Kidney (tissue), 14 donors: ENCODE measurements around the gene BTG1. TPM values are rescaled to one million over a fixed set of nuclear protein-coding genes. Genes with fewer than 3 reads are reported as not detected.

Source experiments
- DNase-seq, 5 donors: peaks; one replicate each; pipeline ENCODE4 v3.0.0-alpha.2; 2013 to 2020
- FAIRE-seq: peaks from 2 replicates; lab custom pipeline; 2012; peaks lifted over from hg19 to GRCh38; lab: Jason Lieb, UNC
- H3K27ac ChIP-seq, 2 donors: one replicate each; pipeline ENCODE4 v1.7.0; 2013; ENCODE audit warnings: low read depth in 2 of 2, low read length in 2 of 2, inconsistent platforms in 1 of 2
- H3K27me3 ChIP-seq: one replicate; pipeline ENCODE4 v1.7.1; 2013; ENCODE audit warnings: low read length, inconsistent platforms; ENCODE audit not compliant: control insufficient read depth, insufficient read depth
- H3K36me3 ChIP-seq, 3 donors: one replicate each; pipeline versions ENCODE4 v1.7.0 to v1.7.1; 2013; ENCODE audit warnings: low read length in 3 of 3, control low read depth in 1 of 3, inconsistent platforms in 1 of 3; ENCODE audit not compliant: insufficient read depth in 3 of 3, control insufficient read depth in 2 of 3
- H3K4me1 ChIP-seq, 3 donors: one replicate each; pipeline versions ENCODE4 v1.7.0 to v1.7.1; 2013; ENCODE audit warnings: low read length in 3 of 3, inconsistent platforms in 1 of 3, low read depth in 1 of 3; ENCODE audit not compliant: control insufficient read depth in 2 of 3, insufficient read depth in 2 of 3
- H3K4me3 ChIP-seq, 3 donors: one replicate each; pipeline versions ENCODE4 v1.7.0 to v1.8.1; 2013; ENCODE audit warnings: low read length in 3 of 3, control low read depth in 1 of 3, inconsistent platforms in 1 of 3
- H3K9ac ChIP-seq, 3 donors: one replicate each; pipeline versions ENCODE4 v1.7.0 to v1.7.1; 2013; ENCODE audit warnings: low read length in 3 of 3, control low read depth in 1 of 3, inconsistent platforms in 1 of 3
- H3K9me3 ChIP-seq, 3 donors: one replicate each; pipeline versions ENCODE4 v1.7.0 to v1.7.1; 2013; ENCODE audit warnings: low read length in 3 of 3, control low read depth in 1 of 3, inconsistent platforms in 1 of 3; ENCODE audit not compliant: control insufficient read depth in 2 of 3, insufficient read depth in 1 of 3
- CTCF ChIP-seq: IDR thresholded peaks from 3 replicates; pipeline ENCODE4 v1.5.1; 2012; ENCODE audit warnings: mild to moderate bottlenecking, moderate library complexity, borderline replicate concordance; ENCODE audit not compliant: insufficient read depth; ENCODE audit errors: extremely low read depth
- intact Hi-C: fragments of 100-400 bp; cut with DNase I; formaldehyde crosslinking; loops from one replicate; pipeline ENCODE4 v1.11.1; 2022
- polyA plus RNA-seq: library from polyadenylated mRNA; stranded (reverse); fragments of 350-450 nt; fragmentation: Illumina TruSeq; extraction: RNeasy Lipid Tissue Mini Kit (QIAGEN cat#74804); gene quantifications from one replicate; pipeline ENCODE4 v1.2.3, GENCODE V29; 2014; ENCODE audit warnings: low read depth, low replicate concordance; ENCODE audit not compliant: insufficient read depth
- total RNA-seq: library from RNA; stranded (reverse); fragmentation: NEBNext Ultra II Directional; extraction: Animal tissue kit (Norgen Biotek cat#: 25700); gene quantifications from one replicate; pipeline ENCODE4 v1.2.1, GENCODE V29; 2021
- donor health status: control.
- donor health status: control.
- donor health status: control.
- donor health status: control.
- donor health status: control.
- donor health status: DM: yes; HTN: yes; CAD: no.
- donor health status: Normal renal cell carcinoma (clear cell type).

The BTG1 gene
- total and polyA plus RNA-seq, 2 donors from 2014 or later: 59.9 to 173 TPM

GRCh38 chr12:92143258-92143657 is 2.4 kb downstream of the BTG1 start:
- H3K27me3 ChIP-seq: no peaks in the 10 kb centered on the region
- intact Hi-C loops: loop anchor here (10.0 kb wide), 1 partner anchor 432 kb away; no protein-coding TSS in a partner anchor
- peak overlapping the region; percentile 79 to 97 (median 89) for H3K4me3 ChIP-seq
- FAIRE-seq (no peak), DNase-seq (no peak)
- peak overlapping the region; percentile 84 to 97 (median 96) for H3K9ac ChIP-seq
- H3K9me3 ChIP-seq: no peaks in the 10 kb centered on the region
- TF ChIP-seq CTCF: no peak
- peaks cover 4 to 17% (median 12%) of the 10 kb centered on the region in 3 donors for H3K36me3 ChIP-seq
- H3K4me1 ChIP-seq: peaks cover 0 to 8% (median 3%) of the 10 kb centered on the region in 3 donors
- peak overlapping the region; percentile 98 to 99 for H3K27ac ChIP-seq

DNA sequence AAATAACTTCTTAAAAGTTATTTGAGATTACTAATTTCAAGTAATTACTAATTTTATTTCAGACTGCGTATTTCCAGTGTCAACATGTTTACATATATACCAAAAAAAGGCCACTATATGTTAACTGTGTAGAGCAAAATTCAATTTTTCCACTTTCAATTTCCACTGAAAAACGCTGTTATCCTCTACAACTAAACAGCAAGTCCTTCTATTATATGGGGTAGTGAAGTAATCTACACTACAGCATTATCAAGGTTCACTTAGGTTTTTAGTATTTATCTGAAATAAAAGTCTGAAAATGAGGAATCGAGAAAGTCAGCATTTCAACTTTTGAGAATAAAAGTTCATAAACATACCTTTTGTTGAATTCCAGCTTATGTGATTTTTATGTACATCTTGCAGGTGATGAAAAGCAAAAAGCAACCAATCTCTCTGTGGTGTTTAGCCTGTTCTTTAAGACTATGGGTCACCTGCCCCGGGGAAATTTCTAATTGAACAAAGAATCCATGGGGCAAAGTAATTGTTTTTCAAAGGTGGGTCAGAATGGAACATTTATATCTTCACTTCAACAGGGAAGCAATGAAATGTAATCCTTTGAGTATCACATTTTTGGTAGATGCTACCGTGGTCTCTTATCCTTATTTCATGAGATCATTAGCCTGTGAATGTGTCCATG is 3.3 kb downstream of the BTG1 start:
- H3K9ac ChIP-seq: peak overlapping the region; percentile 77 to 97 (median 84)
- H3K27me3 ChIP-seq: no peaks in the 10 kb centered on the region
- H3K4me3 ChIP-seq: peak overlapping the region; percentile 79 to 97 (median 89)
- TF ChIP-seq CTCF: no peak
- no peak for DNase-seq
- peaks cover 4 to 17% (median 12%) of the 10 kb centered on the region in 3 donors for H3K36me3 ChIP-seq
- no peaks in the 10 kb centered on the region for H3K9me3 ChIP-seq
- no peak for FAIRE-seq
- peaks cover 0 to 11% (median 5%) of the 10 kb centered on the region in 3 donors for H3K4me1 ChIP-seq
- peak overlapping the region; percentile 55 to 99 for H3K27ac ChIP-seq
- intact Hi-C loops: loop anchor here (10.0 kb wide), 1 partner anchor 432 kb away; no protein-coding TSS in a partner anchor

GRCh38 chr12:92141591-92142121 is 4.0 kb downstream of the BTG1 start:
- Histone ChIP-seq H3K9ac (peak overlapping the region; percentile 77 to 97 (median 84)), H3K4me1 (peaks cover 0 to 14% (median 10%) of the 10 kb centered on the region in 3 donors), H3K9me3 (no peaks in the 10 kb centered on the region), H3K4me3 (peak overlapping the region; percentile 79 to 97 (median 89)), H3K27ac (peak overlapping the region; percentile 30 to 99), H3K36me3 (peaks cover 4 to 17% (median 12%) of the 10 kb centered on the region in 3 donors), H3K27me3 (no peaks in the 10 kb centered on the region)
- intact Hi-C loops: loop anchor here (10.0 kb wide), 1 partner anchor 433 kb away; no protein-coding TSS in a partner anchor
- FAIRE-seq (no peak), DNase-seq (peak in 2 of 5 donors; percentile 41 to 62)
- TF ChIP-seq CTCF: no peak
